Stromal cell of bone marrow (primary cell): ENCODE results near the gene MAN1B1.
"Not testable (repeated sequence)": the region's sequence is repeated elsewhere in the genome, so short reads cannot be mapped to it uniquely, and the experiment has no call there.

Experiments used
- DNase-seq: peaks from one replicate; pipeline ENCODE4 v3.0.0-alpha.2; 2012; ENCODE audit warnings: low read depth

Gene MAN1B1

GRCh38 chr9:137110147-137110910 lies 23.5 kb downstream of the MAN1B1 start:
- no peak for DNase-seq

- no peak for DNase-seq
Measured at GRCh38 chr9:137110911-137111787, 24.4 kb downstream of the MAN1B1 start.

- no peak for DNase-seq
Measured at GRCh38 chr9:137111788-137112563, 25.2 kb downstream of the MAN1B1 start.

GRCh38 chr9:137112564-137113384 lies 26.0 kb downstream of the MAN1B1 start:
- no peak for DNase-seq

- DNase-seq = no peak
Measured at GRCh38 chr9:137113385-137114159, 26.8 kb downstream of the MAN1B1 start.

- DNase-seq = no peak
Measured at GRCh38 chr9:137114220-137114612, 27.4 kb downstream of the MAN1B1 start.

- peak; percentile 33 for DNase-seq
Measured at GRCh38 chr9:137114613-137115393, 28.0 kb downstream of the MAN1B1 start, which contains the start of gene DPP7. Gene DPP7 (minus strand): TSS chr9:137114733. CDS start chr9:137114713, 20 bp downstream.

GRCh38 chr9:137115394-137116026 lies 28.7 kb downstream of the MAN1B1 start:
- DNase-seq = no peak

GRCh38 chr9:137116027-137116507 lies 29.3 kb downstream of the MAN1B1 start:
- DNase-seq = no peak

- no peak for DNase-seq
Measured at GRCh38 chr9:137116728-137117127, 29.9 kb downstream of the MAN1B1 start.

GRCh38 chr9:137117269-137117731 lies 30.5 kb downstream of the MAN1B1 start:
- no peak for DNase-seq

GRCh38 chr9:137118092-137118603 lies 31.4 kb downstream of the MAN1B1 start:
- not testable (repeated sequence) for DNase-seq

GRCh38 chr9:137121927-137122795 lies 35.4 kb downstream of the MAN1B1 start:
- DNase-seq = not testable (repeated sequence)

GRCh38 chr9:137122796-137123467 lies 36.1 kb downstream of the MAN1B1 start:
- DNase-seq = not testable (repeated sequence)

- no peak for DNase-seq
Measured at GRCh38 chr9:137123468-137123837, 36.7 kb downstream of the MAN1B1 start.

- not testable (repeated sequence) for DNase-seq
Measured at GRCh38 chr9:137123952-137124462, 37.2 kb downstream of the MAN1B1 start.

- DNase-seq = no peak
Measured at GRCh38 chr9:137126786-137127185, 40.0 kb downstream of the MAN1B1 start.
